Stimulated activated CD8-positive, alpha-beta memory T cell treated with anti-CD3 and anti-CD28 coated beads, Interleukin-4, amount 100 ng/mL, for 48 hours (primary cell): Measurements from ENCODE around the gene IQCN.

ENCODE experiments used
- DNase-seq: peaks from one replicate; pipeline ENCODE4 v3.0.0-alpha.2; 2020

The IQCN gene

GRCh38 chr19:18274219-18274780 is at the start of gene IQCN:
Gene IQCN (minus strand): TSS chr19:18274452. CDS start chr19:18269478, 4,974 bp downstream.
- peak; percentile 64 for DNase-seq

GRCh38 chr19:18322759-18323460 is 48.7 kb upstream of the IQCN start, which contains the start of gene LSM4:
Gene LSM4 (minus strand): TSS chr19:18323076. CDS start chr19:18323020, 56 bp downstream.
- peak; percentile 99 for DNase-seq

GRCh38 chr19:18322318-18322758 is 48.1 kb upstream of the IQCN start:
- DNase-seq, result peak; percentile 76

DNA sequence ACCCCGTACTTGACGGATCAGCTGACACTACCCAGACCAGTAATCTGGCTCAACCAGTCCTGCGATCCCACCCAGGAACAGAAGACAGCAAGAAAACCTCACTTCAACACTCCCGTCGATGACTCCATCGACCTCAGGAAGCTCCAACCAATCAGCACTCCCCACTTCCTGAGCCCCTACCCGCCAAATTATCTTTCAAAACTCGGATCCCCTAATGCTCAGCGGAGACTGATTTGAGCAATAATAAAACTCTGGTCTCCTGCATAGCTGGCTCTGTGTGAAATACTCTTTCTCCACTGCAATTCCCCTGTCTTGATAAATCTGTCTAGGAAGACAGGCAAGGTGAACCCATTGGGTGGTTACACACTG is 47.5 kb upstream of the IQCN start:
- DNase-seq, result peak; percentile 60

DNA sequence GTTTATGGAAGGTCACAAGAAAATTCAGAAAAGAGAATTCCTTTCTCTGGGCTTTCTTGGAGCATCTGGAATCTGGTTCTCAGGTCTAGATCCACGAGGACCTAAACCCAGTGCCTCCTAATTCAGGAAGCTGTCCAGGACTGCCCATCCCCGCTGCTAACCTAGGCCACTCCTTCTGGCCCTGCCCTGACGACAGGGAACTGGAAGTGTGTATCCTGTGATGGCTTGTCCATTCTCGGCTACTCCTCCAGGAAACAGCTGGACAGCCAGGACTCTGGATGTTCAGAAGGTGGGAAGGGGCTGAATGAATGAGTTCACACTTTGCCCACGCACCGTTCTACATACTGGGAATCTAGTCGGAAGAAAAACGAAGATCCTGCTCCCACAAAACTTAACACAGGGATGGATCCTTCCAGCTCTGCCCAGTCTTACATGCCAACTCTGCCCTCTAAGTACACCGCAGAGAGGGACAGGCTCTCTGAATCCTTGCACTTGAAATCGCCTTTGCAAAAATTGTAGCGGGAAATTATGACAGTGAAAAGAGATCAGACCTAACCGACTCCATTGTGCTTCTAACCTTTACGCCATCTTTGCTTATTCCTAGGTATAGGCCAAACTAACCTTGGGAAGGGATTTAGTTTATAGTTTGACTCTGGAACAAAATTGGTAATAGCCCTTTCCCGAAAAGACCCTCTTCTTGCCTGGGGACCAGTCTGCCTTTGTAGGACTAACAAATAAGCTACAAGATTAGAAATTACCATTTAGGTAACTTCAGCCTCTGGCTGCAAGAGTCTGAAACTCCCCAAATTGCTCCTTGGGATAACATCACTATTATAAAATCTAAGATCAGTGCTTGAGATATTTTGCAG is 46.8 kb upstream of the IQCN start:
- no peak for DNase-seq

DNA sequence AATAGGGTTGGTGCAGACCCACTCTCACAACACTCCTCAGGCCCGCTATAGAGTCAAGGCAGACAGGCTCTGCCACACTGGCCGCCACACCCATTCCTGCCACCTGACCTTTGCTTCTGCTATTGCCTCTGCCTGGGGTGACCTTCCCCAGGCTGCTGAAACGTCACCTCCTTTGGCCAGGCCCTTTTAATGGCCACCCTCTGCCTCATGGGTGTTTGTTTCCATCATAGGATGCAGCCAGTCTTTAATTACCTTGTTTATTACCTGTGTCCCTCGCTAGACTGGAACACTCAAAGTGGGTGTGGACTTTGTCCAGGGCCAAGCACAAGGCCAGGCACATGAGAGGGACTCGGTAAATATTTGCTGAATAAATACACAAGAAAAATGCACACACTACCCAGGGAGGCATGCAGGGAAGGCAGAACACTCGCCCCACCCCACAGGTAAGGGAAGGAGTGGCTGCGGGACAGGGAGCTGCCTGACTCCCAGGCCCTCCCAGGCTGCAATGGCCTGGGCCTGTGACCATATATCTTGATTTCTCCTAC is 45.4 kb upstream of the IQCN start:
- no peak for DNase-seq

GRCh38 chr19:18317961-18318800 is 43.9 kb upstream of the IQCN start:
- peak; percentile 71 for DNase-seq

DNA sequence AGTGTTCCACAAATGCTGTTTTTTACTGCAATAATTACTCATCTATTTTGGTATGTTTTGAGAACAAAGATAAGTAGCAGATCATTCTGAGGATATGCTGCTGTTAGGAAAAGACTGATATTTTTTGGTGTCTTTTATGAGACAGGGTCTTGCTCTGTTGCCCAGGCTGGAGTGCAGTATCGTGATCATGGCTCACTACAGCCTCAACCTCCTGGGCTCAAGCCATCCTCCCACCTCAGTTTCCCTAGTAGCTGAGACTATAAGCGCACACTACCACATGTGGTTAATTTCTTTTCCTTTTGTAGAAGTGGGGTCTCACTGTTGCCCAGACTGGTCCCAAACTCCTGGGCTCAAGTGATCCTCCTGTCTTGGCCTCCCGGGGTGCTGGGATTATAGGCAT is 39.1 kb upstream of the IQCN start:
- no peak for DNase-seq

- no peak for DNase-seq
Observed at GRCh38 chr19:18312092-18312534, 37.9 kb upstream of the IQCN start.

DNA sequence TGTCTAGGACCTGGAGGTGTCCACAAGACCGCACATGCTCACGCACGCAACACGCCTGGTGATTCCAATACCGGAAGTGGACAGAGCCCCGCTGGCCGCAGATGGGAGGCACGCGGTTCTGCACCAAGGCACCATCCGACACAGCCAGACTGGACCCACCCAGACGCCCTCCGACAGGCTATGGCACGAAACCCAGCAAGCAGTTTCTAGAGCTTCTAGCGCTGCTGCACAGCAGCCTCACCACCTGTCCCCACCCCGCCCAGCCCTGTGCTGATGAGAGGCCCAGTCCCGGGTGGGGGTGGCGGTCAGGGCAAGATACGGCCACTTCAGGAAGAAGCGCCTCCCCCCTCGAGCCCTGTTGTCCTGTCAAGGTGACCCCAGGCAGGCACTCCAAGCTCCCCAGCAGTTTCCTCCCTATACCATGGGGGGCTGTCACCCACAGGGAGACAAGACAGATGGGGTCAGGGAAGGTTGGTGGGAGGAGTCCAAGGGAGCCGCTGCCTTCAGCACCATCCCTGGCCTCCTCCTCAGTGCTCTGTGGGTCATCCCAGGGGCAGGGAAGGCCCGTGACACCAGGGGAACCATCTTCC is 37.3 kb upstream of the IQCN start:
- no peak for DNase-seq

- no peak for DNase-seq
Observed at GRCh38 chr19:18310966-18311365, 36.7 kb upstream of the IQCN start.

DNA sequence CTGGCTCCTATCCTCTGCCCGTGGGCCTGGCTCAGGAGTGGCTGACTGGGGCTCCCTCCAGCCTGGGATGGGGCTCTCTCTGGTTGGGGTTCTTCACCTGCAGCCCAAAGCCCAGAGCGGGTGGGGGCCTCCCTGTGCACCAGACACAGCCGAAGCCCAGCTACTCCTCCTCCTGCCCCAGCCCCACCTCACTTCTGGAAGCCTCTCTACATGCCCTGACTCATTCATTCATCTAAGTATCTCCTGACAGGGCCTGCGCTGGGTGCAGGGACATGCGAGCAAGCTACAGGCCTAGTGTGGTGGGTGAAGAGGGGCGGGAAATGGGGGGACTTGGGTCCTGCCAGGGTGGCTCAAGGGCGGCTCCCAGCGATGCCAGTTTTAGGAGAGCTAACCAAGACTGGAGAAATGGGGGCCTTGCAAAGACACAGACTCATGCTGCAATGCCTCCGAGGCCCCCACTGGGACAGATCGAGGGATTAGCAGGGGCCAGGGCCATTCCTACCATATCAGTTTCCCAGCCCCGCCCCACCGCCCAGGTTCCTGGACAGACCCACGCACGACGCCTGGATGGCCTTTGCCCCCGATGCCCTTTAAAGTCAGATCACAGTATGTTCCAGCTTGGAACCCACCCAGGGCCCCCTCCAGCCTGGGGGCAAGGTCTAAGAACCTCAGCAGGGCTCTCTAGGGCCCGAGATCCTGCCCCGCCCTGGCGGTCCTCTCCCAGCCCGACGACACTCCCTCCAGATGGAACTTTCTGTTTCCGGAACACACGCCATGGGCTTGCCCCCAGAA is 36.1 kb upstream of the IQCN start:
- DNase-seq, result no peak

DNA sequence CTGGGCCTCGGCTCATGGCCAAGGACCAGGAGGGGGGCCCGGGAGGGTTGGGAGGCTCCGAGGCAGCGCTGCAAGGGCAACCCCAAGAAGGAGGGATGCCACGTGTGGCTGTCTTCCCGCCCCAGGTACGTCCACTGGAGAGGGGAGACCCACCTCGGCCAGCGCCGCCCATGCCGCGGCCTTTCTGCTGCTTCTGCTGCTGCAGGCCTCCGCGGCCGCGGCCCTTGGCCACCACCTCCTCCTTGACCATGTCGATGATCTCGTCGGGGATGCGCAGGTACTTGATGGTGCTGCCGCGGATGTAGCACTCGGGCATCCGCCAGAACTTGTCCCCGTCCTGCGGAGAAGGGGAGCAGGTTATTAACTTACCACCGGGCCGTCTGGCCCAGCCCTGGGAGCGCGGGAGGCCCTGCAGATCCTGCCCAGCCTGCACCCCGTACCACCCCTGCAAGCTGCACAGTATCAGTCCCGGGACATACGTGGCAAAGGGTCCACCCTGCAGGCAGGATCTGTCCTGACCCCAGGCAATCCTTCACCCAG is 35.3 kb upstream of the IQCN start:
- DNase-seq, result no peak

GRCh38 chr19:18308948-18309325 is 34.7 kb upstream of the IQCN start:
- DNase-seq, result no peak

- DNase-seq, result no peak
Observed at GRCh38 chr19:18308051-18308947, 34.0 kb upstream of the IQCN start.

GRCh38 chr19:18307271-18307681 is 33.0 kb upstream of the IQCN start:
- DNase-seq, result peak; percentile 64

DNA sequence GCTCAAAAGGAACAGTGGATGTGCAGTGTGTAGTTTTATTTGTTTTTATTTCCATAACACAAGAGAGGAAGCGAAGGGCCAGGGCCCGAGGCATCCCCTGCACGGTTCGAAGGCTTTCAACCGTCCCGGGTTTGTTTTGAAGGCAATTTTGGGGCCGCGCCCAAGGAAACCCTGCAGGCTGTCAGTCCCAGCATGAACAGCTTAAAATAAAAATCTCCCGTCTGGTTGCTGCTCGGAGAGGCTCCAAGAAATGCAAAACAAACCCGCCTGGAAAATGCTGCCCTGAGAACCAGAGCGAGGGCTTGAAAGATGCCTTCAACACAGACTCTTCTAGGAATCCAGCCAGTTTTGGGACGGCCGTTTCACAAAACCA is 32.6 kb upstream of the IQCN start:
- DNase-seq, result no peak

DNA sequence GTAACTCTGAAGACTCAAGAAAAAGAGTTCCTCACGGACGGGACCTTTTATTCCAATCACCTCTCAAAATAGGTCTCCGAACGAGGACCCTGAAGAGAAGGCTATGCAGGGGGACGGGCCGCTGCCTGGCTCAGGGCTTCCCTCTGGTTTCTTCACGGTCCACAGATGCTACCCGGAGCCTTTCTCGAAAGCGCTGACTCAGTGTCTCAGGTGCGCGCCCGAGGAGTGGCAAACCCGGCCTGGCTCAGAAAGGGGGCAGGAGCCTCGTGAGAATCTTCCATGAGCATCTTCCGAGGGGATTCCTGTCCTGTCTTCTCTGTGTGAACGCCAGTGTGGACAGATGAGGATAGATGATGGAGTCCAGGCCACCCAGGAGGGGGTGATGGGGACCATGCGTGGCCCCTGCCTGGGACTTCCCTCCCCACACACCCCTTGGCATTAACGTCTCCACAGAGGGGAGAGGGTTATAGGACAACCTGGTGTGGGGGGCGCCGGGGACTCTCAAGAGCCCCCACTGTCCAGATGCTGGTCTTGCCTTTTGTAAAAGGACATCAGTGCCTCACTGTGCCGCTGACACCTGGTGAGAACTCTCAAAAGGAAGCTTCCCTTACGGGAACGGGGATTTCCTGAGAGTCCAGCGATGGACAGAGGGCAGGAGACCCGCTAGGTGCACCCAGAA is 32.1 kb upstream of the IQCN start:
- DNase-seq, result no peak
